Ovary (tissue), 9 donors: ENCODE data around the gene WBP11. TPM values are rescaled to one million over a fixed set of nuclear protein-coding genes. Genes with fewer than 3 reads are reported as not detected.

Experiments used
- DNase-seq, 5 donors: peaks; one replicate each; pipeline ENCODE4 v3.0.0-alpha.2; 2019 to 2020
- H3K27ac ChIP-seq, 2 donors: fragments of 200-600 bp; one replicate each; pipeline versions ENCODE4 v1.5.1 to v1.8.0; 2019 to 2022
- H3K27me3 ChIP-seq: fragments of 200-600 bp; one replicate; pipeline ENCODE4 v1.8.0; 2022
- H3K36me3 ChIP-seq: fragments of 200-600 bp; sonication (generic); one replicate; pipeline ENCODE4 v1.5.1; 2019
- H3K4me1 ChIP-seq: one replicate; pipeline ENCODE4 v1.8.1; 2013; ENCODE audit warnings: mild to moderate bottlenecking, moderate library complexity; ENCODE audit not compliant: insufficient read depth
- H3K4me3 ChIP-seq: fragments of 200-600 bp; sonication (generic); one replicate; pipeline ENCODE4 v1.5.1; 2017
- H3K9me3 ChIP-seq, 2 donors: fragments of 200-600 bp in 1 of 2; sonication (generic) in 1 of 2; one replicate each; pipeline versions ENCODE4 v1.5.1 to v1.8.1; 2013 to 2019; ENCODE audit warnings: mild to moderate bottlenecking in 1 of 2, moderate library complexity in 1 of 2
- CTCF ChIP-seq, 3 donors: fragments of 450-650 bp in 2 of 3; fragments of 200-600 bp in 1 of 3; IDR thresholded peaks; one replicate each; pipeline versions ENCODE4 v1.5.1 to v1.8.0; 2016 to 2022; ENCODE audit warnings: antibody characterized with exemption in 3 of 3, mild to moderate bottlenecking in 1 of 3
- EP300 ChIP-seq: sonication (generic); formaldehyde crosslinking; IDR thresholded peaks from one replicate; pipeline ENCODE4 v1.6.1; 2017; ENCODE audit warnings: antibody characterized with exemption
- POLR2A ChIP-seq: fragments of 450-650 bp; IDR thresholded peaks from one replicate; pipeline ENCODE4 v1.6.1; 2017; ENCODE audit warnings: antibody characterized with exemption, mild to moderate bottlenecking, moderate library complexity
- WGBS, 3 donors: extraction: QIAGEN DNeasy Blood & Tissue Kit in 1 of 3; methylation state at CpG; one replicate each; pipeline versions ENCODE4 v1.1.5 to v1.1.7; 2013 to 2017; 5-methylcytosine and 5-hydroxymethylcytosine counted together
- intact Hi-C, 4 donors: fragments of 100-400 bp; cut with DNase I; formaldehyde crosslinking; loops; one replicate each; pipeline versions ENCODE4 v1.11.0 to v1.15.1; 2022 to 2023
- polyA plus RNA-seq, 2 donors: library from polyadenylated mRNA; stranded (reverse); fragments of 200-250 nt in 1 of 2; fragments of 350-450 nt in 1 of 2; fragmentation: Illumina TruSeq in 1 of 2; extraction: RNeasy Lipid Tissue Mini Kit (QIAGEN cat#74804) in 1 of 2; gene quantifications; one replicate each; pipeline ENCODE4 v1.2.3, GENCODE V29; 2013 to 2014
- total RNA-seq, 7 donors: library from RNA; depleted of rRNA in 2 of 7; stranded (reverse); fragments of >200 nt in 2 of 7; fragmentation: NEBNext Ultra II Directional in 3 of 7; extraction: Animal tissue kit (Norgen Biotek cat#: 25700) in 3 of 7; gene quantifications; one replicate each; pipeline versions ENCODE4 v1.1.0 to v1.2.4, GENCODE V29; 2016 to 2023
- donor health status: DM: no; HTN: no; CAD: no; lungs with moderate emphysema.
- donor health status: DM: no; HTN: no; CAD: no.
- donor health status: Bipolar disorder and iron deficiency.
- donor health status: DM: yes; HTN: yes; CAD: no.
- donor health status: DM: no; HTN: no; CAD: no.
- donor health status: DM: yes; HTN: yes; CAD: no.

Gene WBP11
- total and polyA plus RNA-seq, 9 donors, result 12.9 to 84.1 (median 50.5) TPM

- H3K27ac ChIP-seq, result no peak overlapping the region
- WGBS, 3 donors, result 12 to 28% (median 14%) methylated on average over 17 of the region's 17 CpGs
- no peaks in the 10 kb centered on the region for H3K36me3 ChIP-seq
- no peak overlapping the region for H3K4me3 ChIP-seq
- no peak for TF ChIP-seq EP300
- TF ChIP-seq POLR2A, result no peak
- TF ChIP-seq CTCF (IDR thresholded peaks at IDR 0.05), result no peak
- peaks cover 3% of the 10 kb centered on the region for H3K4me1 ChIP-seq
- intact Hi-C loops, result loop anchor here in 1 of 4 donors (10.0 kb wide), 1 partner anchor 522 kb away; no protein-coding TSS in a partner anchor
- DNase-seq, result peak in 3 of 5 donors; percentile 23 to 49 (median 28)
- H3K9me3 ChIP-seq, result no peaks in the 10 kb centered on the region
- H3K27me3 ChIP-seq, result no peaks in the 10 kb centered on the region
Measured at GRCh38 chr12:14756334-14757143, 46.7 kb downstream of the WBP11 start.

GRCh38 chr12:14751986-14752385 is 51.3 kb downstream of the WBP11 start:
- peaks cover 3% of the 10 kb centered on the region for H3K4me1 ChIP-seq
- DNase-seq, result no peak
- H3K4me3 ChIP-seq, result no peak overlapping the region
- no peaks in the 10 kb centered on the region for H3K27me3 ChIP-seq
- intact Hi-C loops, result loop anchor here in 1 of 4 donors (10.0 kb wide), 1 partner anchor 517 kb away; no protein-coding TSS in a partner anchor
- H3K9me3 ChIP-seq, result no peaks in the 10 kb centered on the region
- TF ChIP-seq EP300 (no peak), CTCF (IDR thresholded peaks at IDR 0.05) (no peak), POLR2A (no peak)
- no peaks in the 10 kb centered on the region for H3K36me3 ChIP-seq
- no peak overlapping the region for H3K27ac ChIP-seq

- H3K36me3 ChIP-seq, result no peaks in the 10 kb centered on the region
- peaks cover 0 to 2% of the 10 kb centered on the region in 2 donors for H3K9me3 ChIP-seq
- no peaks in the 10 kb centered on the region for H3K27me3 ChIP-seq
- TF ChIP-seq EP300, result no peak
- no peak for TF ChIP-seq POLR2A
- TF ChIP-seq CTCF (IDR thresholded peaks at IDR 0.05), result no peak
- 84 to 95% (median 91%) methylated on average over 1 of the region's 1 CpG for WGBS, 3 donors
- intact Hi-C loops, result no loop called here
- H3K27ac ChIP-seq, result no peak overlapping the region
- DNase-seq, result no peak
- no peak overlapping the region for H3K4me3 ChIP-seq
- H3K4me1 ChIP-seq, result no peaks in the 10 kb centered on the region
Measured at GRCh38 chr12:14743061-14743460, 60.2 kb downstream of the WBP11 start.

GRCh38 chr12:14741942-14742341 is 61.3 kb downstream of the WBP11 start:
- intact Hi-C loops, result no loop called here
- no peak for TF ChIP-seq CTCF (IDR thresholded peaks at IDR 0.05)
- 95 to 97% (median 97%) methylated on average over 2 of the region's 2 CpGs for WGBS, 3 donors
- Histone ChIP-seq H3K4me3 (no peak overlapping the region), H3K4me1 (no peaks in the 10 kb centered on the region), H3K27ac (no peak overlapping the region), H3K27me3 (no peaks in the 10 kb centered on the region), H3K9me3 (peaks cover 0 to 2% of the 10 kb centered on the region in 2 donors), H3K36me3 (no peaks in the 10 kb centered on the region)
- no peak for DNase-seq
